HepG2 (cell line): ENCODE measurements around the gene ASCL3. TPM values are rescaled to one million over a fixed set of nuclear protein-coding genes. Genes with fewer than 3 reads are reported as not detected.
A peak's percentile ranks its signal among the peaks of the same experiment; 100 is the strongest.

ENCODE experiments used
- ATAC-seq: fragments of 200-7000 bp; cut with Tn5 transposase; 3 replicates; pipeline ENCODE4 v1.9.1; 2020; ENCODE audit warnings: mild to moderate bottlenecking, moderate library complexity
- BruUV-seq: library from RNA; stranded (reverse); fragments of 400-500 nt; replicated peaks from 2 replicates; lab custom pipeline; 2021; lab: Mats Ljungman, UMichigan
- CTCF ChIA-PET: fragments of 300-600 bp; formaldehyde crosslinking; extraction: SDS; loops from one replicate; lab custom pipeline; 2021; ENCODE audit warnings: low total read pairs, inconsistent platforms, low intra/inter-chr PET ratio; lab: Yijun Ruan, JAX
- POLR2A ChIA-PET: fragments of 350-600 bp; sonication (Branson Sonifier 250); formaldehyde crosslinking; loops from one replicate; lab custom pipeline; 2020; ENCODE audit warnings: antibody characterized with exemption, inconsistent platforms; lab: Yijun Ruan, JAX
- DNase-seq: peaks from one replicate; pipeline ENCODE4 v3.0.0-alpha.2; 2015; ENCODE audit warnings: low spot score
- FAIRE-seq: peaks from 3 replicates; lab custom pipeline; 2011; peaks lifted over from hg19 to GRCh38; lab: Jason Lieb, UNC
- H2AFZ ChIP-seq: one replicate; pipeline ENCODE4 v1.6.1; 2011; ENCODE audit warnings: low read length, inconsistent platforms
- H3K27ac ChIP-seq: fragments of 300-600 bp; 3 replicates; pipeline ENCODE4 v1.8.0; 2011; ENCODE audit warnings: mixed run types, mild to moderate bottlenecking, mixed read lengths, low read length, inconsistent platforms; ENCODE audit not compliant: insufficient read depth; ENCODE audit errors: extremely low read length
- H3K27me3 ChIP-seq, 2 experiments: fragments of 200-600 bp in 1 of 2; 2 replicates in 1 of 2; 3 replicates in 1 of 2; pipeline versions ENCODE4 v1.6.0 to v1.8.0; 2011; ENCODE audit warnings: low read length in 2 of 2, mild to moderate bottlenecking in 2 of 2, moderate library complexity in 2 of 2, inconsistent platforms in 1 of 2; ENCODE audit not compliant: insufficient read depth in 2 of 2, control insufficient read depth in 1 of 2
- H3K36me3 ChIP-seq, 2 experiments: fragments of 200-600 bp in 1 of 2; replicated peaks in 1 of 2; 2 replicates in 1 of 2; 3 replicates in 1 of 2; pipeline versions ENCODE4 v1.5.1 to v1.8.0; 2011; ENCODE audit warnings: low read length in 2 of 2, inconsistent platforms in 1 of 2; ENCODE audit not compliant: insufficient read depth in 2 of 2, control insufficient read depth in 1 of 2
- H3K4me1 ChIP-seq: 2 replicates; pipeline ENCODE4 v1.5.1; 2012; ENCODE audit warnings: low read length, inconsistent platforms; ENCODE audit not compliant: insufficient read depth
- H3K4me2 ChIP-seq: 2 replicates; pipeline ENCODE4 v1.6.0; 2011; ENCODE audit warnings: low read depth, low read length, inconsistent platforms
- H3K4me3 ChIP-seq, 3 experiments: fragments of 200-600 bp in 1 of 3; sonication (generic), shearing (Covaris generic) in 1 of 3; replicated peaks in 1 of 3; 2 replicates each; pipeline ENCODE4 v1.5.1; 2011 to 2016; ENCODE audit warnings: low read length in 3 of 3, inconsistent platforms in 2 of 3, low read depth in 2 of 3, mild to moderate bottlenecking in 2 of 3, control low read depth in 1 of 3, mixed read lengths in 1 of 3; ENCODE audit not compliant: insufficient read depth in 1 of 3
- H3K79me2 ChIP-seq: one replicate; pipeline ENCODE4 v1.6.1; 2011; ENCODE audit warnings: low read length, inconsistent platforms; ENCODE audit not compliant: insufficient read depth
- H3K9ac ChIP-seq: 2 replicates; pipeline ENCODE4 v1.6.0; 2011; ENCODE audit warnings: mild to moderate bottlenecking, low read depth, low read length, inconsistent platforms; ENCODE audit not compliant: insufficient read depth
- H3K9me3 ChIP-seq: 2 replicates; pipeline ENCODE4 v1.5.1; 2012; ENCODE audit warnings: mild to moderate bottlenecking, low read length
- H4K20me1 ChIP-seq: 2 replicates; pipeline ENCODE4 v1.6.0; 2011; ENCODE audit warnings: inconsistent platforms, mild to moderate bottlenecking, low read length, moderate library complexity; ENCODE audit not compliant: insufficient read depth
- MEIS2 ChIP-seq: sonication (generic); formaldehyde crosslinking; IDR thresholded peaks from 2 replicates; pipeline ENCODE4 v1.9.0; 2021; ENCODE audit warnings: mild to moderate bottlenecking, missing genetic modification reagents
- SIX1 ChIP-seq: sonication (generic); formaldehyde crosslinking; IDR thresholded peaks from 2 replicates; pipeline ENCODE4 v1.4.0; 2020; ENCODE audit warnings: missing genetic modification reagents, borderline replicate concordance
- ZBTB7A ChIP-seq: sonication (generic); formaldehyde crosslinking; IDR thresholded peaks from 2 replicates; pipeline ENCODE4 v1.8.0; 2022; ENCODE audit warnings: mild to moderate bottlenecking, missing genetic modification reagents
- WGBS: methylation state at CpG from one replicate; pipeline ENCODE4 v1.1.6; 2017; ENCODE audit warnings: low lambda C conversion rate; 5-methylcytosine and 5-hydroxymethylcytosine counted together
- in situ Hi-C: cut with HindIII; loops from 2 replicates; pipeline ENCODE4 v1.10.0; 2017; ENCODE audit warnings: low pct_unique_long_range_greater_than_20kb; ENCODE audit not compliant: extremely low pct_ligation_motif_present
- intact Hi-C: fragments of 100-400 bp; cut with micrococcal nuclease; formaldehyde crosslinking; loops from one replicate; pipeline ENCODE4 v1.10.0; 2022; ENCODE audit not compliant: unreplicated experiment
- polyA plus RNA-seq, 8 experiments: library from polyadenylated mRNA; depleted of rRNA in 3 of 8; stranded (reverse) in 7 of 8; unstranded in 1 of 8; fragments of >200 nt; fragmentation: Illumina TruSeq in 4 of 8; extraction: Trizol in 4 of 8; gene quantifications; 2 replicates each; pipeline versions ENCODE4 v1.2.1 to v1.2.3, GENCODE V29; 2011 to 2016; ENCODE audit warnings: low read depth in 4 of 8, missing spikeins in 1 of 8, mixed read lengths in 1 of 8; ENCODE audit not compliant: insufficient read depth in 1 of 8
- total RNA-seq, 5 experiments: library from RNA; depleted of rRNA; stranded (reverse); fragments of >200 nt; fragmentation: Illumina TruSeq; extraction: Trizol; gene quantifications; 2 replicates each; pipeline ENCODE4 v1.2.3, GENCODE V29; 2016; ENCODE audit warnings: low read depth in 1 of 5
- TF ChIP-seq, protein P1 (sequence below): fragments of 450-650 bp; IDR thresholded peaks from 2 replicates; pipeline ENCODE4 v1.6.1; 2017; ENCODE audit warnings: mild to moderate bottlenecking
- TF ChIP-seq, protein P2 (sequence below): sonication (generic); formaldehyde crosslinking; IDR thresholded peaks from 2 replicates; pipeline ENCODE4 v1.4.0; 2020; ENCODE audit warnings: missing genetic modification reagents
- TF ChIP-seq, protein P3 (sequence below): sonication (generic); formaldehyde crosslinking; IDR thresholded peaks from one replicate; pipeline ENCODE4 v1.5.1; 2020; ENCODE audit warnings: mild to moderate bottlenecking, missing genetic modification reagents; ENCODE audit errors: not compliant biosample characterization
- TF ChIP-seq, protein P4 (sequence below): sonication (generic); formaldehyde crosslinking; IDR thresholded peaks from 2 replicates; pipeline ENCODE4 v1.9.0; 2021; ENCODE audit warnings: missing genetic modification reagents, borderline replicate concordance

ASCL3 gene
- total and polyA plus RNA-seq, 2 of the 13 experiments (the other 11 are each of a cell fraction or from before 2014, with no cell fraction given), result not detected

DNA sequence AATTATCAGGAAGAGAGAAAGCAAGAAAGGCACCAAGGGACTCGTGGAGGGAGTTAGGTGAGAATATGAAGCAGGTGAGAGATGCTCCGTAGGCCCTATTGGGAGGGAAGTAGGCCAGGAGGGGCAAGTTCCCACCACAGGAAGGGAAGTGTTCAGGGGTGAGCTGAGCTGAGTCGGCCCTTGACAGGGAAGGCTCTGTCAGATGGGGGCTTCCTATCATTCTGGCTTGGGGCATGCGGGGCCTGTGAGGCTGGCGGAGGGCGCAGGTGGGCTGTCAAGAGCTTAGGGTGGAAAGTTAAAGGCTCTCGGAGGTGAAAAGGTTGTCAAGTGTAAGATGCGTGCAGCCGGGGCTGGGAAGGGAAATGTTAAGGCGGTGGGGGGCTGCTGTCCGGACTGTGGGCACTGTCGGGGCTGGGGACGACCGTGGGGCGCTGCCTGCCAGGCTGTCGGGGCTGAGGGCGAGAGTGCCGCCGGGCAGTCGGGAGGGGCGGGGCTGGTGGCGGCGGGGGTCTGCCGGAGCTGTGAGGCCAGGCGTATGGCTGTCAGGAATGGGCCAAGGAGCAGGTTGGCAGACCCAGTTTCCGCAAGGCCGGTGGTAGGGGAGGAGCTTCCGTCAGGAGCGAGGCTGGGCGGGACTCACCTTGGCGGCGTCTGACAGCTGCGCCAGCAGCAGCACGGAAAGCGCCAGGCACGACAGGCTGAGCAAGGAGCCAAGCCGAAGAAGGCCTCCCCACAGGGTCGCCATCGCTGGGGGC is 20.9 kb upstream of the ASCL3 start:
- Histone ChIP-seq H3K4me1 (peaks cover 19% of the 10 kb centered on the region), H4K20me1 (no peaks in the 10 kb centered on the region), H3K4me2 (peak overlapping the region; percentile 84), H3K9me3 (no peaks in the 10 kb centered on the region), H2AFZ (no peak overlapping the region), H3K4me3 (peak overlapping the region; percentile 86 to 93 (median 89)), H3K79me2 (peaks cover 13% of the 10 kb centered on the region), H3K27me3 (no peaks in the 10 kb centered on the region), H3K9ac (peak overlapping the region; percentile 86), H3K27ac (peak overlapping the region; percentile 88), H3K36me3 (no peaks in the 10 kb centered on the region)
- in situ Hi-C loops, result loop anchor here (25.0 kb wide), 1 partner anchor 276 kb away; the partner anchor contains the start of genes RPL27A and TRIM66
- CTCF ChIA-PET, result no interaction called here
- BruUV-seq, result no TSS peak
- intact Hi-C loops, result loop anchor here (1.0 to 5.0 kb wide), 3 partner anchors 53 to 276 kb away; partner anchors contain the start of gene AKIP1
- DNase-seq (peak; percentile 70), ATAC-seq (peak; percentile 86), FAIRE-seq (no peak)
- POLR2A ChIA-PET, result interaction anchor here (0.9 to 2.0 kb wide), 16 partner anchors 12 to 1845 kb away, joined by 3 to 12 read pairs (median 4); partner anchors contain the start of genes AKIP1, EIF4G2, RPL27A and TRIM66
- WGBS, result 11% methylated on average over 12 of the region's 39 CpGs
- TF ChIP-seq, protein P1, sequence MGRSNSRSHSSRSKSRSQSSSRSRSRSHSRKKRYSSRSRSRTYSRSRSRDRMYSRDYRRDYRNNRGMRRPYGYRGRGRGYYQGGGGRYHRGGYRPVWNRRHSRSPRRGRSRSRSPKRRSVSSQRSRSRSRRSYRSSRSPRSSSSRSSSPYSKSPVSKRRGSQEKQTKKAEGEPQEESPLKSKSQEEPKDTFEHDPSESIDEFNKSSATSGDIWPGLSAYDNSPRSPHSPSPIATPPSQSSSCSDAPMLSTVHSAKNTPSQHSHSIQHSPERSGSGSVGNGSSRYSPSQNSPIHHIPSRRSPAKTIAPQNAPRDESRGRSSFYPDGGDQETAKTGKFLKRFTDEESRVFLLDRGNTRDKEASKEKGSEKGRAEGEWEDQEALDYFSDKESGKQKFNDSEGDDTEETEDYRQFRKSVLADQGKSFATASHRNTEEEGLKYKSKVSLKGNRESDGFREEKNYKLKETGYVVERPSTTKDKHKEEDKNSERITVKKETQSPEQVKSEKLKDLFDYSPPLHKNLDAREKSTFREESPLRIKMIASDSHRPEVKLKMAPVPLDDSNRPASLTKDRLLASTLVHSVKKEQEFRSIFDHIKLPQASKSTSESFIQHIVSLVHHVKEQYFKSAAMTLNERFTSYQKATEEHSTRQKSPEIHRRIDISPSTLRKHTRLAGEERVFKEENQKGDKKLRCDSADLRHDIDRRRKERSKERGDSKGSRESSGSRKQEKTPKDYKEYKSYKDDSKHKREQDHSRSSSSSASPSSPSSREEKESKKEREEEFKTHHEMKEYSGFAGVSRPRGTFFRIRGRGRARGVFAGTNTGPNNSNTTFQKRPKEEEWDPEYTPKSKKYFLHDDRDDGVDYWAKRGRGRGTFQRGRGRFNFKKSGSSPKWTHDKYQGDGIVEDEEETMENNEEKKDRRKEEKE, result no peak
- TF ChIP-seq ZBTB7A (CRISPR knock-in tag), result no peak
- TF ChIP-seq MEIS2 (CRISPR knock-in tag), result no peak; the same call in 1 of the 2 replicates
- no peak for TF ChIP-seq SIX1 (CRISPR knock-in tag)
- TF ChIP-seq, protein P2, sequence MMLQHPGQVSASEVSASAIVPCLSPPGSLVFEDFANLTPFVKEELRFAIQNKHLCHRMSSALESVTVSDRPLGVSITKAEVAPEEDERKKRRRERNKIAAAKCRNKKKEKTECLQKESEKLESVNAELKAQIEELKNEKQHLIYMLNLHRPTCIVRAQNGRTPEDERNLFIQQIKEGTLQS (CRISPR knock-in tag), result 0 out of 2 replicates have a peak, but pooled peaks have one; percentile 2
- TF ChIP-seq, protein P3, sequence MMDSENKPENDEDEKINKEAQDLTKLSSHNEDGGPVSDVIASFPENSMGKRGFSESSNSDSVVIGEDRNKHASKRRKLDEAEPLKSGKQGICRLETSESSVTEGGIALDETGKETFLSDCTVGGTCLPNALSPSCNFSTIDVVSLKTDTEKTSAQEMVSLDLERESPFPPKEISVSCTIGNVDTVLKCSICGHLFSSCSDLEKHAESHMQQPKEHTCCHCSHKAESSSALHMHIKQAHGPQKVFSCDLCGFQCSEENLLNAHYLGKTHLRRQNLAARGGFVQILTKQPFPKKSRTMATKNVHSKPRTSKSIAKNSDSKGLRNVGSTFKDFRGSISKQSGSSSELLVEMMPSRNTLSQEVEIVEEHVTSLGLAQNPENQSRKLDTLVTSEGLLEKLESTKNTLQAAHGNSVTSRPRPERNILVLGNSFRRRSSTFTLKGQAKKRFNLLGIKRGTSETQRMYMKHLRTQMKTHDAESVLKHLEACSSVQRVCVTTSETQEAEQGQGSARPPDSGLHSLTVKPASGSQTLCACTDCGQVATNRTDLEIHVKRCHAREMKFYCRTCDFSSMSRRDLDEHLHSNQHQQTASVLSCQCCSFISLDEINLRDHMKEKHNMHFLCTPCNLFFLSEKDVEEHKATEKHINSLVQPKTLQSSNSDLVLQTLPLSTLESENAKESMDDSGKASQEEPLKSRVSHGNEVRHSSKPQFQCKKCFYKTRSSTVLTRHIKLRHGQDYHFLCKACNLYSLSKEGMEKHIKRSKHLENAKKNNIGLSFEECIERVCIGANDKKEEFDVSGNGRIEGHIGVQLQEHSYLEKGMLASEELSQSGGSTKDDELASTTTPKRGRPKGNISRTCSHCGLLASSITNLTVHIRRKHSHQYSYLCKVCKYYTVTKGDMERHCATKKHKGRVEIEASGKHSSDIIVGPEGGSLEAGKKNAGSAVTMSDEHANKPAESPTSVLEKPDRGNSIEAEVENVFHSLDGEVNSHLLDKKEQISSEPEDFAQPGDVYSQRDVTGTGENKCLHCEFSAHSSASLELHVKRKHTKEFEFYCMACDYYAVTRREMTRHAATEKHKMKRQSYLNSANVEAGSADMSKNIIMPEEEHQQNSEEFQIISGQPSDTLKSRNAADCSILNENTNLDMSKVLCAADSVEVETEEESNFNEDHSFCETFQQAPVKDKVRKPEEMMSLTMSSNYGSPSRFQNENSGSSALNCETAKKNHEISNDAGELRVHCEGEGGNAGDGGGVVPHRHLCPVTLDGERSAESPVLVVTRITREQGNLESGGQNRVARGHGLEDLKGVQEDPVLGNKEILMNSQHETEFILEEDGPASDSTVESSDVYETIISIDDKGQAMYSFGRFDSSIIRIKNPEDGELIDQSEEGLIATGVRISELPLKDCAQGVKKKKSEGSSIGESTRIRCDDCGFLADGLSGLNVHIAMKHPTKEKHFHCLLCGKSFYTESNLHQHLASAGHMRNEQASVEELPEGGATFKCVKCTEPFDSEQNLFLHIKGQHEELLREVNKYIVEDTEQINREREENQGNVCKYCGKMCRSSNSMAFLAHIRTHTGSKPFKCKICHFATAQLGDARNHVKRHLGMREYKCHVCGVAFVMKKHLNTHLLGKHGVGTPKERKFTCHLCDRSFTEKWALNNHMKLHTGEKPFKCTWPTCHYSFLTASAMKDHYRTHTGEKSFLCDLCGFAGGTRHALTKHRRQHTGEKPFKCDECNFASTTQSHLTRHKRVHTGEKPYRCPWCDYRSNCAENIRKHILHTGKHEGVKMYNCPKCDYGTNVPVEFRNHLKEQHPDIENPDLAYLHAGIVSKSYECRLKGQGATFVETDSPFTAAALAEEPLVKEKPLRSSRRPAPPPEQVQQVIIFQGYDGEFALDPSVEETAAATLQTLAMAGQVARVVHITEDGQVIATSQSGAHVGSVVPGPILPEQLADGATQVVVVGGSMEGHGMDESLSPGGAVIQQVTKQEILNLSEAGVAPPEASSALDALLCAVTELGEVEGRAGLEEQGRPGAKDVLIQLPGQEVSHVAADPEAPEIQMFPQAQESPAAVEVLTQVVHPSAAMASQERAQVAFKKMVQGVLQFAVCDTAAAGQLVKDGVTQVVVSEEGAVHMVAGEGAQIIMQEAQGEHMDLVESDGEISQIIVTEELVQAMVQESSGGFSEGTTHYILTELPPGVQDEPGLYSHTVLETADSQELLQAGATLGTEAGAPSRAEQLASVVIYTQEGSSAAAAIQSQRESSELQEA (CRISPR knock-in tag), result peak; percentile 18
- TF ChIP-seq, protein P4, sequence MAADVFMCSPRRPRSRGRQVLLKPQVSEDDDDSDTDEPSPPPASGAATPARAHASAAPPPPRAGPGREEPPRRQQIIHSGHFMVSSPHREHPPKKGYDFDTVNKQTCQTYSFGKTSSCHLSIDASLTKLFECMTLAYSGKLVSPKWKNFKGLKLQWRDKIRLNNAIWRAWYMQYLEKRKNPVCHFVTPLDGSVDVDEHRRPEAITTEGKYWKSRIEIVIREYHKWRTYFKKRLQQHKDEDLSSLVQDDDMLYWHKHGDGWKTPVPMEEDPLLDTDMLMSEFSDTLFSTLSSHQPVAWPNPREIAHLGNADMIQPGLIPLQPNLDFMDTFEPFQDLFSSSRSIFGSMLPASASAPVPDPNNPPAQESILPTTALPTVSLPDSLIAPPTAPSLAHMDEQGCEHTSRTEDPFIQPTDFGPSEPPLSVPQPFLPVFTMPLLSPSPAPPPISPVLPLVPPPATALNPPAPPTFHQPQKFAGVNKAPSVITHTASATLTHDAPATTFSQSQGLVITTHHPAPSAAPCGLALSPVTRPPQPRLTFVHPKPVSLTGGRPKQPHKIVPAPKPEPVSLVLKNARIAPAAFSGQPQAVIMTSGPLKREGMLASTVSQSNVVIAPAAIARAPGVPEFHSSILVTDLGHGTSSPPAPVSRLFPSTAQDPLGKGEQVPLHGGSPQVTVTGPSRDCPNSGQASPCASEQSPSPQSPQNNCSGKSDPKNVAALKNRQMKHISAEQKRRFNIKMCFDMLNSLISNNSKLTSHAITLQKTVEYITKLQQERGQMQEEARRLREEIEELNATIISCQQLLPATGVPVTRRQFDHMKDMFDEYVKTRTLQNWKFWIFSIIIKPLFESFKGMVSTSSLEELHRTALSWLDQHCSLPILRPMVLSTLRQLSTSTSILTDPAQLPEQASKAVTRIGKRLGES (CRISPR knock-in tag), result no peak
